HG02610 (cell line): Measurements from ENCODE around the gene SATB2.

Source experiments
- ATAC-seq: cut with Tn5 transposase; IDR thresholded peaks from one replicate; pipeline ENCODE4 v1.9.1; 2021; ENCODE audit warnings: mild to moderate bottlenecking, moderate library complexity; ENCODE audit not compliant: unreplicated experiment

SATB2 gene

DNA sequence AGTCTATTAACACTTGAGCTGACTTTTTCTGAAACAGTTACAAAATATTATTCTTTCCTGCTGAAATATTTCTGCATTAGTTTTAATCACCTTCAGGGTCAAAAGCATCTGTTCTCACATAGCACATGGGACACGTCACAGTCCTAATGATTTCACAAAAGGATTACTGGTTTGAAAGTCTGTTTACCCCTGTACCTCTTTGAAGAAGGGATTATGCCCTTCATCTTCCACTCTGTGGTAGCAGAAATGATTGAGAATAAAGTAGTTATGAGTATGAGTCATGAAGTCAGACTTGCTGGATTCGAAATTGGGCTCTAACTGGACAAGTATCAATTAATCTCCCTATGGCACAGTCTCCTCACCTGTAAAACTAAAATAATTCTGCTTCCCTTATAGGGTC, 121.2 kb downstream of the SATB2 start:
- no peak for ATAC-seq

DNA sequence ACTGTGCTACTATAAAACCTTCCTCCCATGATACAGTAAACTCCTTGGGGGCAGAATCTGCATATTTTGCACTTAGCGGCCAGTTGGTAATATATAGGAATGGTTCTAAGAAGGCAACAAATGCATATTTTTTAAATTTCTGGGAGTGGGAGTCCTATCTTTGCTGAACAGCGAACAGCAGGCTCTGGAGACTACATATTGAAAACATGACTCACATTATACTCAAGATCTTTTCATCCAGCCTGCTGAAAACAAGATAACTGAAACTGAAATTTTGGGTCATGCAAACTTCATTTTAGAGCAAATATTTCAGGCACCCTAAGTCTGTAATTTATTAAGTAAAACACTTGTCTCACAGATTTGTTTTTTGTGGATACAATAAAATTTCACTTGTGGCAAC, 122.2 kb downstream of the SATB2 start:
- no peak for ATAC-seq

DNA sequence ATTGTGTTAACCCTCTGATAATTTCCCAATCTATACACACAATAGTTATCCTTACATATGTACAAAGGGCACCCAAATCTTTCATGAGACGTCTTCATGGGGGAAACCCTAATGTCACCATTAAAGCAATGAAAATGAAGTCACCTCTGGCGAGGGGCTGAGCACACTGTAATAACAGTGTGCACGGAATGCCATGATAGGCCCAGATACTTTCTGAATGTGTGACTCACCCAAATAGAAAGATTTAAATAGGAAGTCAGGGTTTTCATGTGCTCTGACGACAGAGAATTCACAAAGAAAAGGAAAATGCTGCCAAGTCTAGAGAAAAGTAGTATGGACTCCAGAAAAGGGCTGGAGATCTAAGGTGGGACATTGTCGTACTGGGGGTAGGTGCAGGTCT, 128.3 kb downstream of the SATB2 start:
- ATAC-seq, result no peak

DNA sequence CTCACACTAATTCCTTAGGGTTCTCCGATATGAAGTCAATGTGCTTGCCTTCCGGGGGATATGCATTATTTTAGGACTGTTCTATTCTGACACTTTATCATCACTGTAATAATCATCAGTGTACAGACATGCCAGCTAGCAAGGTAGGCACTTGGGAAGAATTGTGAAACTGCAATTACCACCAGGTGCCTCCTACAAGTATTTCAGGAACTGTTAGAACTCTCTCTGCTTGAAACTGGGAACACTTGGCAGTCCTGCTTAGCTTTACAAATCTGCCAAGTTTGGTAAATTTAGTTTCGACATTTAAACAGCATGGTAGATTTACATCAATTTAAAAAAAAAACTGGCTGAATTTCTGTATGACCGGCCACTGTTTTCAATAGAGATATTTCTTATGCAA, 128.7 kb downstream of the SATB2 start:
- no peak for ATAC-seq

DNA sequence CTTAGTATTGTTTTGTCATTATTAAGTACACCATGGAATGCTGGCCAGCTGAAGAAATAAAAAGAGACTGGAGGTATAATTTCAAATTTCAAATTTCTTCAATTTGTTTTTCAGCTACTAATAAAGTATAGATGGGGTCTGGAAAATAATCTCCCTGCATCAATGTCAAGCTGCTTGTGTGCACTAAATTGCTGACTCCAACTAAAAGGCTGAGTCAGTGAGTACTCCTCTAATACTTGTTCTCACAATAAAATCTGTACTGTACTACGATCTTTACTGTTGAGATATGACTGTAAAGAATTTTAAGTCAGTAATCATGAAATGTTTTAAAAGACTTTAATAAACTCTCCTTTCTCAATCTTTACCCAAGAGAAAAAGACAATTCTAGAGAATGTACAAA, 131.9 kb downstream of the SATB2 start:
- no peak for ATAC-seq

DNA sequence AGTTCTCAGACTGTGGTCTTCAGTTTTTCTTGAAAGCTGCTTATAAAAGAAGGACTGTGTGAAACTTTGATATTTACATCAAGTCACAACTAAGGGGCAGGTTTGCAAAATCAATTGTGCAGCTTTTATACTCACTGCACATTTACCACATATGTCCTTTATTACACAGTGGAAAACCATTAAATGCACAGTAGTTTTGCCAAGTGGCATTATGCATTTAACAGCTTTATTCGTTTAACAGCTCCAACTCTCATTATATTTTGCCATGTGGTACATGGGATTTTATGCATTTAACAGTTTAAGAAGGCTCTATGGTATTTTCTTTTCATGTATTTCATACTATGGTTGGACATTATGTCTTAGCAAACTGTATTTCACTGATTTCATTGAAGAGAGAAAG, 135.6 kb downstream of the SATB2 start:
- ATAC-seq, result no peak

DNA sequence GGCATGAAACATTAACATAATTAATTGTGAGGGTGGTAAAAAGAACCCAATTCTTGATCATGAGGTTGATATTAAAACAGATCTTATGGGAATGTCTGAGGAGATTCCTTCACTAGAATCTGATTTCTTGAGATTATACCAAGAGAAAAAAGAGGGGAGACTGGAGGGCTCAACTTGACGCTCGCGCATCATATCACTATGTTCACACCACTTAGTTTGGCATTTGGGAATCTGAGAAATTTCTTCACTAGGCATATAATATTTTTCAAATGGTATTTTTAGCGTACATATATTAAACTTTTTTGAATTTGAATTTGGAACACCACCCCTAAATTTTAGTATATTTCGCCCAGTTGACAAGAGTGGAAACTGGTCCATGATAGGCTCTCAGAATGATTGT, 140.1 kb downstream of the SATB2 start:
- ATAC-seq, result no peak

DNA sequence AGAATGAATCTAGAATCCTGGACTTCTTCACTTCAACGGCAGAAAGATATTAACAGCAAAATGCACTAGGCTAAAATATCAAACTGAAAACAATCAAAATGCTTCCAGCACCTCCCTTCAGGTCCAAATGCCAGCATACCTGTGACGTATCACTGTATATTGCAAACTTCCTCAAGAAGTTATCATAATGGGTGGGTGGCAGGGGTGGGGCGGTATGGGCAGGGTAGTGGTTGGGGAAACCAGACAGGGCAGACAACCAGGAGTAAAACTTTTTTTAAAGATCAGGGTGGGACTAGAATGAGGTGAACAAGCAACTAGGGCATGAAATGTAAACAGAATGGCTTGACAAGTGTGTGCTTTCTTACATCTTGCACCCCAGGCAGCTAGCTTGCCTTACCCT, 140.9 kb downstream of the SATB2 start:
- no peak for ATAC-seq

DNA sequence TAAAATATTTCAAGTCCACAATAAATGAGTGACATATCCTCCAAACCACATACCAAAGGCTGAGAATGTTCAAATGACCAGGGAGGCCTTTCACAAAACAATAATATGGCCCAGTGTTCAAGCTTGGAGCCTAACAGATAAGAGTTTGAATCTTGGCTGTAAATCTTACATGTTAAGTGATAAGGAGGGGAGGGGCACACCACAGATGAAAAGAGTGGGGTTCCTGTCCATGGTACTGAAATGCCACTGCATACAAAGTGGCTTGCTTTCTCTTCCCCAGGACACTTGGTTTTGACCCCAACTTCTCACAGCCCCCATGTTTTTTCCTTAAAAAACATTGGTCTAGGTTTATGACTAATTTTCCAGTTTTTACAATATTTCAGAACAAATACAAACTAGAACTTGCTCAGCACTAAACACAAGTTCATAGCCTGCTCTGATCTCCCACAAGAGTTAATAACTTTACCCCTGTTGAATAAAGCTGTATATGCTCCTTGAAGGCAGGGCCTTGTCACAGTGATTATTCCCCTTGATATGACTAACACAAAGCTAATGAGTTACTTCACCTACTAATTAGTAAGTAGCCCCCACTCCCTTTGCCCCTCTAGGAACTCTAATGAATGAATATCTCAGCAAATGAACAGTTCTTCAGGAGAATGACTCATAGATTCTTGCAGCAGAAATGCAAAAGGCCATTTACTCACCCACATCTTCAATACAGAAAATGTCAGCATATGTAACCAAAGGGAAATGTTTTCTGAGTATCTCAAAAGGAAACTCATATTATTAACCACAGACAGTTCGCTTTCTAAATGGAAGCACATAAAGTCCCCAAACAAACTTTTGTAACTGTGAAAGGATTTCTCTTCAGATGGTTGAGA, 142.2 kb downstream of the SATB2 start:
- ATAC-seq, result no peak

DNA sequence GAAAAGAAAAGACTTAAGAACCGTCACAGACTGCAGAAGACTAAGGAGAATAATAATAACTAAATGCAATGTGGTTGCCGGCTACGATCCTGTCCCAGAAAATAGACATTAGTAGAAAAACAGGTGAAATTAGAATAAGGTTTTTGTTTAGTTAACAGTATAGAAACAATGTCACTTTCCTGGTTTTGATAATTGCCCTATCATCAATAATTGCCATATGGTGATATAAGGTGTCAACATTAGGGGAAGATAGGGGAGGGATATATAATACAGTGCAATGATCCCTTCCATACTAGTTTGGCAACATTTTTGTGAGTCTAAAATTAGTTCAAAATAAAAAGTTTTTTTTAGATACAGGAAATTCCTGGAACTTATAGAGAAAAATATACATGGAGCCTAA, 144.8 kb downstream of the SATB2 start:
- ATAC-seq, result no peak

DNA sequence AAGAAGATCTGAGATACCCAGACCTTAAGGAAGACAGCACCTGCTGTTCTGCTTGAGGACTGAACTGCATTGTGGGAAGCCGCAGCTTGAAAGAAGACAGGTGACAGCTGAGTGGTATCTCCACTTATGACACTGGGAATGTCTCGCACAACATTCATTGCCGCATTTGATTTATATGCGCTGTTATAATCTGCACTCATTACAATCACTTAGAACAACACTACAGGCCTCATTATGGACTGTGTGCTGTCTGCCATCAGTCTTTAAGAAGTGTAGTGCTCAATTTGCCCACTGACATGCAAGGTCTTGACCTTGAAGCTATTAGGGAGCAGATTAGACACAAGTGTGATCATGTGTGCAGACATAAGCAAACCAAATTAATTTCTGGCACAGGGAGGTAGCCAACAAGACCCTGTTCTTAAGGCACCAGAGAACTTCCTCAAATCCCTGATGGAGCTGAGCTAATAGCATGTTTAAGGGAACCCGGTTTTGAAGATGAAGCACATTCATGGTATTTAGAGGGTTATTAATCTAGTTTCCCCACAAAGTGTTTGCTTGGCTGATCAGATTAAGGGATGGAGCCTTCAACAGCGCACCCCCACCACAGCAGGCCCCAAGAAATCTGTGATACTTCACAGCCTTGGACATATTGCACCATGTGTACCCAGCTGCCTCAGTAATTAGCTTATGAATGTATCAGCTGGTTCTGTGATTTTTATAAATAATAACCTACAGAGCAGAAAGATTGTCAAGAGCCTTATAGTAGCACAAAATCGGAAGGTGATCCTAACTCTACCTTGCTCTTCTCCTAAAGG, 146.8 kb downstream of the SATB2 start:
- no peak for ATAC-seq

DNA sequence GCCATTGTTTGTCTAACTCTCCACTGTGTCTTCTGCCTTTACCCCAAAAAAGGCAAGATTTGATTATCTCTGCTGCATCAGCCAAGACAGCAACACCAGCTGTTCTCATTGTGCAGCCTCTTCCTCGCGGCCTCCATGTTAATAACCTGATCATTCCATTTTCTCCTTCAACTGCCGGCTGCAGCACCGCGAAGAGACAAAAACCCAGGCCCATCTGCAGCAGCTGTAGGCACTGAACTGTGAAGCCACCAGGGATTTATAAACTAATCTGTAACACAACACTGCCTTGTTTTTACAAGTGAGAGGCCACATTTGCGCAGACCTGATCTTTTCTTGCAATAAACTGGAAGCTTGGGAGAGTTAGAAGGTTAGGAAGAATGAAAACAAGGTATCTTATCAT, 147.8 kb downstream of the SATB2 start:
- ATAC-seq, result no peak

DNA sequence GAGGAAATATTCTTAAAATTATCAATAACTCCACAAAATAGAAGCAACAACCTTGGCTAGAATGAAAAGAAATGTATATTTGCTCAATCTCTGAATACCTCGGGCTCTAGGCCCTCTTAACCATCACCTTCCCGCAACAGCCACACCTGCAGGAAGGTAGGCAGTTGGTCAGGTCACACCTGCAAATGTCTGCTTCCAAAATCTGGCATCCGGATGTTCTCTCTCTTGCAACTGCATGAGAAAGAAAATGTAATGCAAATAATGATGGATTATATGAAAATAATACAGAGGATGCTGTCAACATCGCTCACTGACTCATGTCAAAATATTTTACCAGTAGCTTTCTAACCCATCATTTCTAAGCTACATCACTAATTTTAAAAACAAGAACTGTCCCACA, 148.3 kb downstream of the SATB2 start:
- ATAC-seq, result no peak

DNA sequence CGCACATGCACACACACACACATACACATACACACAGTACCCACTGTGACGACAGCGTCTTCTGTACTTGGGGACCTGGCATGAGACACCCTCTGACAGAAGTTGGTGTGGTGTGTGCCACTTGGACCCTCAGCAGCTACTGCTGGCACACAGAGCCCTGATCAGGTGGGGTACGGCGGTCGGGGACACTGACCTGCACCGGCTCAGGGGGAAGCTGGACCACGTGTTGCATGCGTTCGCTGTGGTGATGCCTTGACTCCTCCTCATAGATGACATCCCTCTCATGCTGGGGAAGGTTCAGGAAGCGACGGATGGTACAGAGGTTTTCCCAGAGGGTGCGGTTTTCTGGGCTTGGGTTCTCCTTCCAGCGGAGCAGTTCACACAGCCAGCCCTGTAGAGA, 149.2 kb downstream of the SATB2 start:
- no peak for ATAC-seq

DNA sequence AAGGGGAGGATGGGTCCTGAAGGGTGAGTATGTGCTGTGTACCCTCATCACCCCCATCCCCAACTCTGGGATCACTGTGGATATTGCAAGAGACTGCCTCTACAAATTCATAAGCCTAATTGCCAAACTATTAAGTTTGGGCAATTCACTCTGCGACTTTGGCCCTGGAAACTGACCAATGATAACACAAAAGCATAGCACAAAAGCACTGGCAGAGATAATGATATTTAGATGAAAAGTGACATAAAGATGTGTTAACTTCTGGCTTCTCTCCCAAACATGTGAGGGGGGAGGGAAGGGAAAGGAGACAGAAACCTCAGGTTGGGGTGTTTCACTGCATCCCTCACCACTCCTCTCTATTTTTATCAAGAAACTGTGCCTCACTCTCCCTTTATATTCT, 150.3 kb downstream of the SATB2 start:
- ATAC-seq, result no peak

DNA sequence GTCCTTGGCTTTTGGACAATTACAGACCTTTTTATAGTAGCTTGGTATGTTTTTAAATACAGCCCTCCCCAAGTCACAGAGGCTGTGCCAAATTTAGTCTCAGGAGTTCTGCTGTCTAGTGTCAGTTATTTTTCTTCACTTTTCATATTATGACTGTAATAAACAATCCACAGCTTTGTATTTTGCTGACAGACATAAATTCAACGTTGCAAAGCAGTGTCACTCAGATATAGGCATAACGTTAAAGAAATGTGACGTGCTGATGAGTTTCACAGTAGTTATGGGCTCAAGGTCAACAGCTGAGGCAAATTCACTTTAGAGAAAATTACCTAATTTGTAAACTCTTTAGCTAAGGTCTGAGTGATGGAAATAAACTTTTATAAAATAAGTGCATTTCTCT, 151.6 kb downstream of the SATB2 start:
- no peak for ATAC-seq

DNA sequence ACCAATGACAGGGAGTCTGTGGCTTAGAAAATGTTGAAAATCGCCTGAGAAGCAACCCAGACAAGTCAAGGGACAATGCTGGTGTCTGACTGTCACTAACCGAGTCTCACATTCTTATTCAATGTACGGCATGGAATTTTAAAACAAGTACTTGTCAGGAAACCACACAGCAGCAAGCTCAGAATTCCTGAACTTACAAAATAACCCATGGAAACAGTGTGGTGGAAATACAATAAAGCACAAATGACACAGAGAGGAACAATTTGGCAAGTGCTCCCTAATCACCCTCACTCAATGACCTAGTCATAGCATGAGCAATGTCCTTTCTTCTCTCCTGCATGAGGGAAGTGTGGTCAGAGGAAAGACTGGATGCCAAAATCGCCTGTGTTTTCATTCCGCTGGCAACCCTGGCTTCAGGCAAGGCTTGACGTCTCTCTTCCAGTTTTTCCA, 154.0 kb downstream of the SATB2 start:
- ATAC-seq, result no peak

DNA sequence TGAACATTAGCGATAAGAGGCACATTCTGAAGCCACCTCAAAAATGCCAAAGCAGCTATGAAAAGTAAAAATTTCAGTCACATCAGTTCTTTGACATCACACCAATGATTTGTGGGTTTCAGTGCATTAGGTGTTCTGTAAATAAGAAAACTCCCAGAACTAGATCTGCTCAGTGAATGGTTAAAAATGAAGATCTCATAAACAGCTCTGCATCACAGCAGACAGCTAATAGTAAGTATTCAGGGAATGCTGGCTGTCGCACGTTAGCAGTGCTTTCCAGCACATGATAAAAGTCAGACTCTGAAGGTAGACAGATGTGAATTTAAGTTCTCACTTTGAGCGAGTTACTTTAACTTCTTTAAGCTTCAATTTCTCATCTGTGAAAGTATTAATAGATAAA, 154.9 kb downstream of the SATB2 start:
- no peak for ATAC-seq

DNA sequence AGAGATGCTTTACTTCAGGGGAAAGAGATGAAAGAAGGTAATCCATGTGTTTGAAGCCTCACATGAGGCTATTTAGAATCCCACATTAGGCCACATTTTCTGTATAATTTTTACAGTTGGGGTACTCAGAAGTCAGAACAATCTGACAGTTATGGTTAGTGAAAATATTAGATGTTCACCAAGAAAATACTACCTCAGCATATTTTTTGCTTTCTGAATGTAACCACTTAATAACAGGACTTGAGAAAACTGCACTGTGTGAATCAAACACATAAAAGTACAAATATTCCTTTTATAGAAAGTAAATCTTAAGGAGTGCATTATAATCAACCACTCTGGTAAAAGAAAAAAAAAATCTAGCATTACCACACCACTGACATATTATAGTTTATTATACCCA, 169.3 kb downstream of the SATB2 start:
- no peak for ATAC-seq

DNA sequence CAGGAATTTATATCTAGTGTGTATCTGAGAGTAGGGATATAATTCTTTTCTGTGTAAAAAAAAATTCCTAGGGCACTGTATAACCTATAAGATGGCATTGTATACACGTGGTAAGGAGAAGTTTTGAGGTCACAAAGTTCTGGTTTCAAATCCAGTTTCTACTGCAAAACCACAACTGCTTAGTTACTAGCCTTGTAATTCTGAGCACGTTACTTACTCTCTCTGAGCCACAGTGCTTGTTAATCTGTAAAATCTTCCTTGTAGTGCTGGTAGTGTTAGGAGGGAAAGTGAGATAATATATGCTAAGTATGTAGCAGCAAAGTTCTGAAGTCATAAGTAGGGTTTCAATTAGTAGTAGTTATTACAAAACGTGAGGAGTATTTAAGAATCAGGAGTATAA, 175.4 kb downstream of the SATB2 start:
- no peak for ATAC-seq

DNA sequence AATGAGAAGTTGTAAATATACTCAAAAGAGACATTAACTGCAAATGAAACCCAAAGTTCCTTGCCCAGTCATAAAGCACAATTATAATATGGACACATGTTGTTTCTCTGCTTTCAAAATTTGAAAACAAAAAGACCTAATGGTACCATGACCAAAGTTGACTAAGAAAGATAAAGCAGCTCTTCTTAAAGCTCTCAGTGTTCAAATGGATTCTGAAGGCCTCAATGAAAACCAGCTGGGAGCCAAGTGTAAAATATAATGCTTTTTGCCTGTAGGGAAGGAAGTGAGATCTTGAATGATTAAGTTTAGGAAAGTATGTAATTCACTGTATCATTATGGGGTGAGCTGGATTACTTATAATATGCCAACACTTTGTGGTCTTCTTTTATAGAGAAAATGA, 178.6 kb downstream of the SATB2 start:
- no peak for ATAC-seq

DNA sequence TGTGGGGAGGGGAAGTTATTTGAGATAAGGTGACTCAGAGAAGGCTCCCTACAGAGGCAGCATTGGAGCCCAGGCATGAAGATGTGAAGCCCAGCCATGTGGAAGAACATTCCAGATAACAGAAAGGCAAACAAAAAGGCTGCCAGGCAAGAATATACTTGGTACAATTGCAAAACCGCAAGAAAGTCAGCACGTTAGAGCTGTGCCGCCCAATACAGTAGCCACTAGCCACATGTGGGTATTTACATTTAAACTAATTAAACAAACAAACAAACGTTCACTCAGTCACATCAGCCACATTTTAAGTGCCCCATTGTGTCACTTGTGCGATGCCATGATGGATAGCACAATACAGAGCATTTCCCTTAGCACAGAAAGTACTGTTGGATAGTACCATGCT, 179.6 kb downstream of the SATB2 start:
- ATAC-seq, result no peak
